HG03045 (cell line): ENCODE measurements around the gene PPP1R16B.

Experiments used
- ATAC-seq: cut with Tn5 transposase; IDR thresholded peaks from one replicate; pipeline ENCODE4 v1.9.1; 2021; ENCODE audit warnings: mild to moderate bottlenecking, moderate library complexity; ENCODE audit not compliant: unreplicated experiment

Gene PPP1R16B

GRCh38 chr20:38805502-38805957 is at the start of gene PPP1R16B:
PPP1R16B (plus strand) TSS chr20:38805697; CDS start chr20:38835926, 30,229 bp downstream.
- ATAC-seq, result peak; percentile 62

GRCh38 chr20:38757145-38757775 is 48.2 kb upstream of the PPP1R16B start:
- no peak for ATAC-seq

DNA sequence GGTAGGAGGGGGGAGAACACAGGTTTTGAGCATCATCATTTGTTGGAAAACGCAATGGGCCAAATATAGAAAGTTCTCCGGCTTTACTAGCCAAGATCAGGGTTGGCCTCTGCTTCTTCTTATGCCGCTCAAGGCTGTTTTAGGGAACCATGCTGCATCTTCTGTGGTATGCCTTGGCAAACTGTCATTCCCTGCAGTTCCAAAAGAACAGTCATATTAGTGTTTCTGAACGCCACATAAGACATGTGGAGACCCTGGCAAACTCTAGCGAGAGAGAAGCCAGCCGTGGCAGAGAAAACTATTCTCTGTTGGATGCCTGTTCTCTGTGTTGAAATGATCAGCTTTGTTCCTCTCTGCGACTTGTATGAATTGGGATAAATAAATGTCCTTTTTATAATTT is 46.4 kb upstream of the PPP1R16B start:
- no peak for ATAC-seq

DNA sequence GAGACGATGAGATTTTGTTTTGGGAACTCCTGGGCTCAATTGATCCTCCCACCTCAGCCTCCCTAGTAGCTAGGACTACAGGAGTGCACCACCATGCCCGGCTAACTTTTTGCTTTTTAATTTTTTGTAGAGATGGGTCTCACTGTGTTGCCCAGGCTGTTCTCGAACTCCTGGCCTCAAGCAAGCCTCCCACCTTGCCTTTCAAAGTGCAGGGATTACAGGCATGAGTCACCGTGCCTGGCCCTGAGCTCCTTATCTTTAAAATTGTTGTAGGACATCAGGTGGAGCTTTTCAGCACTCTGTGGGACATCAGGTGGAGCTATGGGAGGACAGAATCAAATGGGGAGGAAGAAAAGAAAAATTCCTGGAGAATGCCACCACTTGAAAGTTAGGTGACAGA is 44.5 kb upstream of the PPP1R16B start:
- ATAC-seq, result no peak

DNA sequence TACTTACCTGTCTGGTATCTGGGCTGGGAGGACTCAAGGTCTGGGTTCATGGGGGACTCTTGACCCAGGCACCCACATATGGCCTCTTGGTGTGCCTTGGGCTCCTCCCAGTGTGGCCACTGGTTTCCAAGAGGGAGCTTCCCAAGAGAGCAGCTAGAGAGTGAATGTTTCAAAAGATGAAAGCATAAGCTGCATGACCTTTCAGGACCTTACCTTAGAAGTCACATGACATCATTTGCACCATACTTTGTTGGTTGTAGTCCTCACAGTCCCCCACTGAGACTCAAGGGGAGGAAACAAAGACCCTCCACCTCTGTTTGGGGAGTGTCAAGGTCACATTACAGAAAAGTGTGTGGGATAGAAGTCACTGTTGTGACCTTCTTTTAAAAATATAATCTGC is 43.3 kb upstream of the PPP1R16B start:
- ATAC-seq, result no peak

DNA sequence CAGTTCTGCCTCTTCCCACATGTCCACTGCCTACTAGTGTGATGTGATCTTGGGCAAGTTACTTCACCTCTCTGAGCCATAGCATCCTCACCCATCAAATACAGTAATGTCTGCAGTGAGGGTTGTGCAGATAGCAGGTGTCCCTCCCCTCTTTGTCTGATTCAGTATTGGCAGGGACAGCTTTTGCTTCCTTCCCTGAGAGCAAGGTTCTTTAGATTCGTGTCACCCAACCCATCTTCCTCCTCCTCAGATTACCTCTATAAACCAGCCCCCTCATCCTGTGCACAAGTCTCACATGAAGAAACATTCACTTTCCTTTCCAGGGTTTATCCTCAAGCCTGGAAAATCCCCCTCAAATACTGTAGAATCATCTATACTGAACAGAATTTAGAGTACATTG is 41.9 kb upstream of the PPP1R16B start:
- ATAC-seq, result no peak

DNA sequence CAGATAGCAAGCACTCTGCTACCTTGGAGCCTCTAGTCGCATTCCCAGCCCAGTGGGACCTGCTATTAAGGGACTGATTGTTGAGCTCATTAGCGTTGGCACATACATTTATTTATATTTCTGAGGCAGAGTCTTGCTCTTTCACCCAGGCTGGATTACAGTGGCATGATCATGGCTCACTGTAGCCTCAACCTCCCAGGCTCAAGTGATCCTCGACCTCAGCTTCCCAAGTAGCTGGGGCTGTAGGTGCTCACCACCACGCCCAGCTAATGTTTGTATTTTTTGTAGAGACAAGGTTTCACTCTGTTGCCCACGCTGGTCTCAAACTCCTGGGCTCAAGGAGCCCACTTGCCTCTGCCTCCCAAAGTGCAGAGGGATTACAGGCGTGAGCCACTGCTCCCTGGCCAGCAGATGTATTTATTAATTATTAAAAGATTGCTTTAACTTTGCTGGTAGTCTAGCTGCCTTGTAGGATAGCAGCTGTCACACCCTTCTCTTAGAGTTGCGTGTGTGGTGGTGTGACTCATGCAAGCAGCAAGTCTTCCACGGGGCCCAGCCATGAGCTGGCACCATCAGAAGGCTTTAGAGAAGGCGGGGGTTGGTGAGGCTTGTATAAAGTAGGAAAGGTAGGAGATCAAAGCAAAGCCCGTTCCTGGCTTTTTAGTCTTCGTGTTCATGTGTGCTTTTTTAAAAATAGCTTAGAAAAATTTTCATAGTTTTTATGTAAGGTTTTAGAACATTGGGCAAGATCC is 40.8 kb upstream of the PPP1R16B start:
- ATAC-seq, result no peak

- no peak for ATAC-seq
Measured at GRCh38 chr20:38766071-38766470, 39.4 kb upstream of the PPP1R16B start.

- ATAC-seq, result no peak
Measured at GRCh38 chr20:38769376-38770295, 35.9 kb upstream of the PPP1R16B start.

DNA sequence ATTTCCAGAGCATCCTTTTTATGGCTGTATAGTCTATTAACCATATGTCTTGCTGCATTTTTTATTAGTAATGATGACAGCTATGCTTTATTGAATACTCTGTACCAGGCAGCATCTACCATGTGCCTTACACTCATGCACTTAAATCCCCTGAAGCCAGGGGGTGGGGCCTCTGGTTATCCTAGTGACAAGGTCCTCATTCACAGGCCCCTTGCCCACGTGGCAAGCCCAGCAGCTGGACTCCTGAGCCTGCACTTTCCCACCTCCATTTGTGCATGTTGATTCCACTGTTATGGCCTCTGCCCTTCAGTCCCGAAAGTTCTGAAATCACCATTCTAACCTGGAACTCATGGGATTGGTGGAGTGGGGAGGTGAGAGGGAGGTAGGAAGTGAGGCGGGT is 35.0 kb upstream of the PPP1R16B start:
- ATAC-seq, result no peak

DNA sequence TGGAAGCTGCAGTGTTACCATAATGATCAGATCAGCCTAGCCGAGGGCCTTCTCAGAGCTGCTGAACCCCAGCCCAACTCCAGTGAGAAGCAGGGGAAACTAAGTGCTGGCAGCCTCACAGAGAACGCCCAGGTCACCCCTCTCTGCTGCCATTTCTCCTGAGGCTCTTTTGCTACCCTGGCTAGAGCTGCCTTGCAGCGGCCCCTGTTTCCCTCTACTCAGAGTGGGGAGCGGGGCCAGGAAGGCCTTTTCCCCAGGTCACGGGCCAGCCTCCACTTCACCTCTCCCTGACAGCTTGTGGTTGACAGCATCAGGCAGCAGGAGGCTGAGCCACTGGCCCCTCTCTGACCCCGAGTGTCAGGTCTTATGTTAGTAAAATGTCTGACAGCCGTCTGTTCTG is 34.5 kb upstream of the PPP1R16B start:
- ATAC-seq, result no peak

- ATAC-seq, result no peak
Measured at GRCh38 chr20:38771621-38772020, 33.9 kb upstream of the PPP1R16B start.

DNA sequence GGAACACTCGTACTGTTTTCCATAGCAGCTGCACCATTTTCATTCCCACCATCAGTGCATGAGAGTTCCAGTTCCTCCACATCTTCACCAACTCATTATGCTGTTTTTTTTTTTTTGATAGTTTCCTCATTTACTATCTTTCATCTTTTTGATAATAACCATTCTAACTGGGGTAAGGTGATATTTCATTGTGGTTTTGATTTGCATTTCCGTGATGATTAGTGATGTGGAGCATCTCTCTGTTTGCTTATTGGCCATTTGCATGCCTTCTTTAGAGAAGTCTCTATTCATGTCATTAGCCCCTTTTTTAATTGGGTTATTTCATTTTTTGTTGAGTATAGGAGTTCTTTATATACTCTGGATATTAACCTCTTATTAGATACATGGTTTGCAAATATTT is 31.3 kb upstream of the PPP1R16B start:
- ATAC-seq, result no peak

- no peak for ATAC-seq
Measured at GRCh38 chr20:38776363-38776762, 29.1 kb upstream of the PPP1R16B start.

DNA sequence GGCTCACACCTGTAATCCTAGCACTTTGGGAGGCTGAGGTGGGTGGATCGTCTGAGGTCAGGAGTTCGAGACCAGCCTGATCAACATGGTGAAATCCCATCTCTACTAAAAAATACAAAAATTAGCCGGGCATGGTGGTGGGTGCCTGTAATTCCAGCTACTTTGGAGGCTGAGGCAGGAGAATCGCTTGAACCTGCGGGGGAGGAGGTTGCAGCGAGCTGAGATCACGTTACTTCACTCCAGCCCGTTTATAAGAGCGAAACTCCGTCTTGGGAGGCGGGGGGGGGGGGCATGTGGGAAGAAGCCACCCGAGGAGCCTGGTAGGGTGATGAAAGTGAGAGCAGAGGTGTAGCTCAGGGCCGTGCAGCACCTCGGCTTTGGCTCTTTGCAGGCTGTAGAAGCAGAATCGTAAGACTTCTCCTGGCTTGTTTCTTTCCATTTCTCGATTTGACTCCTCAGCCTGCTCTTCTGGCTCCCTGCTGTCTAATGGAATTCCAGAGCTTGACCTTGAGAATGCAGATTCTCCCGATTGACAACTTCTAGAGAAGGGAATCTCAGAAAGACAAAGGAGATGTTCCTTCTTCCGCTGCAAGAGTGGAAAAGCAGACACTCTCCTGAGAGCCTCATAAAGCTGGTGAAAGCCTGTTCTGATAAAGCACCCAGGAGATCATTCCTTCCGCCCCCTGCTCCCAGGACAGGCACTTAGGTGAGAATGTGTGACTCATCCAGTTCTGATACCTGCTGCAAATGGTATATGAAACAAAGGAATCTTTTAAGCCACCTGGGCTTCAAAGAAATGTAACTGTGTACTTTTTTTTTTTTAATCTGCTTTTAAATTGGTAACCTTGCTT is 26.0 kb upstream of the PPP1R16B start:
- ATAC-seq, result no peak

DNA sequence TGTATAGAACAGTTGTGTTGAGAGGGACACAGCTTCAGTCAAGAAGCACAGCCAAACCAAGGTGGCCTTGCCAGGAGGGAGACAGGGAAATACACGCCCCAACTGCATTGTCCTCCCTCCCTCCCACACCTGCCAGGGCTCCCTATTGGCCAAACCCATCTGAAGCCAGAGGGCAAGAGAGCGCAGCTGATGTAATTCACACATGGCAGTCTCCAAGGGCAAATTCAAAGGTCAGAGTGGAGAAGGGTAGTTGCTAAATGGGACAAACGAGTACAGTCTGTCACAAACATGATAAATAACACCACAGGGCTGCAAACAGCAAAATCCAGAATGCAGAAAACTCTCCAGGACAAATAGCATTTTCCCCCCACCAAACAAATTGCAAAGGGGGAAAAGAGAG is 23.2 kb upstream of the PPP1R16B start:
- ATAC-seq, result no peak

GRCh38 chr20:38787870-38788269 is 17.6 kb upstream of the PPP1R16B start:
- no peak for ATAC-seq

GRCh38 chr20:38789503-38790199 is 15.8 kb upstream of the PPP1R16B start:
- ATAC-seq, result no peak

DNA sequence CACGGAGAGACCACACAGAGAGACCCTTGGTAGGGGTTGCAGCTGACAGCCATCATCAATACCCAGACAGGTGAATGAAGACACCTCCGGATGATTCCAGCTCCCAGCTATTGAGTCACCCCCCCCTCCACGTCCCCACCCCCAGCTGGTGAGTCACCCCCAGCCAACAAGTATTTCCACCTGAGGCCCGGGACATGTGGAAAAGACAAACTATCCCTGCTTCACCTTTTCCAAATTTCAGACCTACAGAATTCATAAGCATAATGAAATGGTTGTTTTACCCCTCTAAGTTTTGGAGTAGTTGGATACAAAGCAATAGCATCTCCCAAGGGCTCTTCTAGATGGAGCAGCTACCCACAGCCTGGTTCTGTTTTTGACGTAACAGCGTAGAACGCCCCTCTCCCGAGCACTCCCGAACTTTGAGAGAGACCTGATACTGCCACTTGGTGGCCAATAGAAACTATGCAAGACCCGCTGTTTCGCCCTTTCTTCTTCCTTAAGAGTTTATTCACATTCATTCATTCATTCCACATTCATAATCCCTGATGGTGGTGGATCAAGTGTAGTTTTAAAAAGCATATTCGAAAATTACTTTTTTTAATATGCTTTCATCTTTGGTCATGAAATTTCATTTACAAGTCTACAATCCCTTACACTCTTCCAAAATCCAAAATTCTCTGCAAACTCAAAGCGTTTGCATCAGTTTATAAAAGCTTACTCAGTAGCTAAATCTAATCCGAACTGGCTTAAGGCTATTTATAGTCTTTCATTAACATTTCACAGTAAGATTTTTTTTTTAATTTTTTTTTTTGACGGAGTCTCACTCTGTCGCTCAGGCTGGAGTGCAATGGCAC is 15.1 kb upstream of the PPP1R16B start:
- no peak for ATAC-seq
